Ectodermal cell (in vitro differentiated cells): Measurements from ENCODE around the gene CPEB2.

ENCODE experiments used
- H3K27ac ChIP-seq: 2 replicates; pipeline ENCODE4 v1.7.0; 2013; ENCODE audit warnings: mild to moderate bottlenecking, low read depth, low read length; ENCODE audit not compliant: insufficient read depth, poor library complexity, severe bottlenecking
- H3K27me3 ChIP-seq: 2 replicates; pipeline ENCODE4 v1.7.0; 2013; ENCODE audit warnings: mild to moderate bottlenecking, low read length; ENCODE audit not compliant: insufficient read depth, control insufficient read depth, poor library complexity, severe bottlenecking
- H3K36me3 ChIP-seq: one replicate; pipeline ENCODE4 v1.7.0; 2013; ENCODE audit warnings: low read length; ENCODE audit not compliant: control insufficient read depth, insufficient read depth
- H3K4me1 ChIP-seq: one replicate; pipeline ENCODE4 v1.7.0; 2013; ENCODE audit warnings: low read length; ENCODE audit not compliant: control insufficient read depth, insufficient read depth
- H3K4me3 ChIP-seq: 2 replicates; pipeline ENCODE4 v1.7.0; 2013; ENCODE audit warnings: low read depth, low read length, control low read depth; ENCODE audit not compliant: insufficient read depth
- H3K9me3 ChIP-seq: 2 replicates; pipeline ENCODE4 v1.7.0; 2013; ENCODE audit warnings: mild to moderate bottlenecking, low read length, moderate library complexity; ENCODE audit not compliant: control insufficient read depth
- WGBS, 2 experiments: methylation state at CpG; one replicate each; pipeline ENCODE4 v1.1.7; 2013; ENCODE audit warnings: missing lambda C conversion rate in 2 of 2; 5-methylcytosine and 5-hydroxymethylcytosine counted together

The CPEB2 gene

DNA sequence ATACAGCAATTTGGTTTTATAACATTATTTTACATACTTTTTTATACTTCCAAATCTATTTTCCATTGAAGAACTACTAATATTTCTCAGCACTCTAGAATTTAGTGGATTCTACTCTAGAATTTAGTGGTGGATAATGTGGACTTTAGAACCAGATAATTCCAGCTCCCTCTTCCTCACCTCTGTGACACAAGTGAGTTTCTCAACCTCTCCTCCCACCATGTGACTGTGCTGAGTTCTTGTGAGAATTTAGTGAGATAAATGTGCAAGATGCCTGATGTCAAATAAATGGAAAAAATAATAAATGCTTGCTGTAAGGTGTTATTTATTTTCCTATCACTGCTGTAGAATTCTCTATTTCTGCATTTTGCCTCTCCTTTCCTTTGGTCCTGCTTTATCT lies 107.3 kb downstream of the CPEB2 start:
- Histone ChIP-seq H3K4me1 (no peaks in the 10 kb centered on the region), H3K9me3 (no peaks in the 10 kb centered on the region), H3K4me3 (no peak overlapping the region), H3K36me3 (no peaks in the 10 kb centered on the region), H3K27ac (no peak overlapping the region), H3K27me3 (no peaks in the 10 kb centered on the region)

- H3K36me3 ChIP-seq, result no peaks in the 10 kb centered on the region
- no peak overlapping the region for H3K4me3 ChIP-seq
- no peaks in the 10 kb centered on the region for H3K9me3 ChIP-seq
- H3K27me3 ChIP-seq, result no peaks in the 10 kb centered on the region
- H3K4me1 ChIP-seq, result no peaks in the 10 kb centered on the region
- H3K27ac ChIP-seq, result no peak overlapping the region
Observed at GRCh38 chr4:15110120-15110571, 107.9 kb downstream of the CPEB2 start.

- 89 to 100% methylated on average over 2 of the region's 2 CpGs for WGBS, 2 experiments
- Histone ChIP-seq H3K9me3 (no peaks in the 10 kb centered on the region), H3K4me3 (no peak overlapping the region), H3K27me3 (no peaks in the 10 kb centered on the region), H3K4me1 (no peaks in the 10 kb centered on the region), H3K36me3 (no peaks in the 10 kb centered on the region), H3K27ac (no peak overlapping the region)
Observed at GRCh38 chr4:15116509-15117079, 114.3 kb downstream of the CPEB2 start.

- 95 to 100% methylated on average over 3 of the region's 3 CpGs for WGBS, 2 experiments
- H3K9me3 ChIP-seq, result no peaks in the 10 kb centered on the region
- no peaks in the 10 kb centered on the region for H3K4me1 ChIP-seq
- H3K4me3 ChIP-seq, result no peak overlapping the region
- no peaks in the 10 kb centered on the region for H3K36me3 ChIP-seq
- H3K27me3 ChIP-seq, result no peaks in the 10 kb centered on the region
- no peak overlapping the region for H3K27ac ChIP-seq
Observed at GRCh38 chr4:15117270-15117946, 115.1 kb downstream of the CPEB2 start.

DNA sequence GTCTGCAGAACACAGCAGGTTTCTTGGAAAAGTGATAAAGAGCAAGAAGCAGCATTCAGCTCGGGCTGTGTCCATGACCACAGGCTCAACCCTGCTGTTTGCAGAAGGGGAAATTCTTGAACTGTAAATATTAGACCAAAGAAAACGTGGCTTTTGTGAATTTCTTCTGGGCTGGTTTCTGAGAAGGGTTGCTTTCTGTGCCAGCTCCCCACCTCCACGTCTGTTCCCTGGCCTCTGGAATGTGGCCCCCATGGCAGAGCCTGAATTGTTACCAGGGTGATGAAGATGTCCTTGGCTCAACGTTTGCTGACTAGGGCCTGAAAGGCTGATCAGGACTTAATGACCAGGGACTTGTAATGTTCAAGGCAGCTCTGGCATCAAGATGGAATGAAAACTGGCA lies 116.0 kb downstream of the CPEB2 start:
- no peaks in the 10 kb centered on the region for H3K4me1 ChIP-seq
- no peaks in the 10 kb centered on the region for H3K36me3 ChIP-seq
- no peak overlapping the region for H3K27ac ChIP-seq
- H3K4me3 ChIP-seq, result no peak overlapping the region
- 74 to 78% methylated on average over 4 of the region's 4 CpGs for WGBS, 2 experiments
- H3K27me3 ChIP-seq, result no peaks in the 10 kb centered on the region
- H3K9me3 ChIP-seq, result no peaks in the 10 kb centered on the region
